Type B pancreatic cell (in vitro differentiated cells): Measurements from ENCODE around the gene RFX3. TPM values are rescaled to one million over a fixed set of nuclear protein-coding genes. Genes with fewer than 3 reads are reported as not detected.

Experiments
- DNase-seq: peaks from one replicate; pipeline ENCODE4 v3.0.0; 2021; ENCODE audit warnings: mixed read lengths; ENCODE audit not compliant: unreplicated experiment; ENCODE audit errors: extremely low spot score
- H3K27ac Mint-ChIP-seq: 2 replicates; pipeline ENCODE4 v1.8.0; 2021; ENCODE audit warnings: mild to moderate bottlenecking, mixed read lengths
- H3K27me3 Mint-ChIP-seq: 2 replicates; pipeline ENCODE4 v1.8.0; 2021; ENCODE audit warnings: mixed read lengths
- H3K36me3 Mint-ChIP-seq: 2 replicates; pipeline ENCODE4 v1.8.0; 2021; ENCODE audit warnings: mixed read lengths
- H3K4me1 Mint-ChIP-seq: one replicate; pipeline ENCODE4 v1.8.0; 2021; ENCODE audit warnings: mixed read lengths; ENCODE audit not compliant: unreplicated experiment
- H3K4me3 Mint-ChIP-seq: 2 replicates; pipeline ENCODE4 v1.8.0; 2021; ENCODE audit warnings: mild to moderate bottlenecking, mixed read lengths
- H3K9me3 Mint-ChIP-seq: 2 replicates; pipeline ENCODE4 v1.8.0; 2021; ENCODE audit warnings: mixed read lengths
- total RNA-seq: library from RNA; stranded (reverse); gene quantifications from 2 replicates; pipeline ENCODE4 v1.2.1, GENCODE V29; 2021; ENCODE audit warnings: low replicate concordance
- TF ChIP-seq, protein P1 (sequence below): fragments of 200-600 bp; sonication (generic); conservative IDR thresholded peaks from 2 replicates; pipeline ENCODE4 v1.5.0; 2021; ENCODE audit warnings: antibody characterized with exemption, mild to moderate bottlenecking

Gene RFX3
- total RNA-seq, 1 donor from 2014 or later: 42.5 TPM

DNA sequence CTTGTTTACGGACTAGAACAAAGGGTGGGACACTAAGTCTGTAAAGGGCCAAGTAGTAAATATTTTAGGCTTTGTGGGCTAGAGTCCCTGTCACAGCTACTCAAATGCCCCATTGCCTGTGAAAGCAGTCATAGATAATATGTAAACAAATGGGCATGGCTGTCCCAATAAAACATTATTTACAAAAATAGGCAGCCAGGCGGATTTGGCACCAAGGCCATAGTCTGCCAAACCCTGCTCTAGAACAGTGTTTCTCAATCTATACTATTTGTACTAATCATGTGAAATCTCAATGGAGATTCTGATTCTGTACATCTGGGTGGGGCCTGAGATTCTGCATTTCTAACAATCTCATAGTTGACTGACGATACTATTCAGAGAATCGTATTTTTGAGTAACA is 92.0 kb downstream of the RFX3 start:
- no peak overlapping the region for H3K27ac Mint-ChIP-seq

DNA sequence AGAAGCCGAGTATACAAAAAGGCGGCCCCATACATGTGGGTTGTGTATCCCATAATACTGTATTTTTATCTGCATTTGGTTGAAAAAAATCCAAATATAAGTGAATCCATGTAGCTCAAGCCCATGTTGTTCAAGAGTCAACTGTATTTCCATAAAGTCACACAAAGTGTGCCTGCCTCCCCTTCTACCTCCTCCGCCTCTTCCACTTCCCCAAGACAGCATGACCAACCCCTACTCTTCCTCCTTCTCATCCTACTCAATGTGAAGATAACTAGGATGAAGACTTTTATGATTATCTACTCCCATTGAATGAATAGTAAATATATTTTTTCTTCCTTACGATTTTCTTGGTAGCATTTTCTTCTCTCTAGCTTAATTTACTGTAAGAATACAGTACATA is 92.7 kb downstream of the RFX3 start:
- peaks cover 15% of the 10 kb centered on the region for H3K36me3 Mint-ChIP-seq
- H3K4me1 Mint-ChIP-seq: no peaks in the 10 kb centered on the region
- TF ChIP-seq, protein P1, sequence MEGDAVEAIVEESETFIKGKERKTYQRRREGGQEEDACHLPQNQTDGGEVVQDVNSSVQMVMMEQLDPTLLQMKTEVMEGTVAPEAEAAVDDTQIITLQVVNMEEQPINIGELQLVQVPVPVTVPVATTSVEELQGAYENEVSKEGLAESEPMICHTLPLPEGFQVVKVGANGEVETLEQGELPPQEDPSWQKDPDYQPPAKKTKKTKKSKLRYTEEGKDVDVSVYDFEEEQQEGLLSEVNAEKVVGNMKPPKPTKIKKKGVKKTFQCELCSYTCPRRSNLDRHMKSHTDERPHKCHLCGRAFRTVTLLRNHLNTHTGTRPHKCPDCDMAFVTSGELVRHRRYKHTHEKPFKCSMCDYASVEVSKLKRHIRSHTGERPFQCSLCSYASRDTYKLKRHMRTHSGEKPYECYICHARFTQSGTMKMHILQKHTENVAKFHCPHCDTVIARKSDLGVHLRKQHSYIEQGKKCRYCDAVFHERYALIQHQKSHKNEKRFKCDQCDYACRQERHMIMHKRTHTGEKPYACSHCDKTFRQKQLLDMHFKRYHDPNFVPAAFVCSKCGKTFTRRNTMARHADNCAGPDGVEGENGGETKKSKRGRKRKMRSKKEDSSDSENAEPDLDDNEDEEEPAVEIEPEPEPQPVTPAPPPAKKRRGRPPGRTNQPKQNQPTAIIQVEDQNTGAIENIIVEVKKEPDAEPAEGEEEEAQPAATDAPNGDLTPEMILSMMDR: no peak
- H3K27me3 Mint-ChIP-seq: no peaks in the 10 kb centered on the region
- H3K9me3 Mint-ChIP-seq: peaks cover 5% of the 10 kb centered on the region
- H3K4me3 Mint-ChIP-seq: no peak overlapping the region
- DNase-seq: no peak
- H3K27ac Mint-ChIP-seq: no peak overlapping the region

More for the DNA sequence above, 92.0 kb downstream of the RFX3 start:
- H3K9me3 Mint-ChIP-seq: peaks cover 5% of the 10 kb centered on the region
- DNase-seq: no peak
- TF ChIP-seq, protein P1: no peak
- H3K4me3 Mint-ChIP-seq: no peak overlapping the region
- H3K4me1 Mint-ChIP-seq: no peaks in the 10 kb centered on the region
- H3K36me3 Mint-ChIP-seq: peaks cover 15% of the 10 kb centered on the region
- H3K27me3 Mint-ChIP-seq: no peaks in the 10 kb centered on the region

DNA sequence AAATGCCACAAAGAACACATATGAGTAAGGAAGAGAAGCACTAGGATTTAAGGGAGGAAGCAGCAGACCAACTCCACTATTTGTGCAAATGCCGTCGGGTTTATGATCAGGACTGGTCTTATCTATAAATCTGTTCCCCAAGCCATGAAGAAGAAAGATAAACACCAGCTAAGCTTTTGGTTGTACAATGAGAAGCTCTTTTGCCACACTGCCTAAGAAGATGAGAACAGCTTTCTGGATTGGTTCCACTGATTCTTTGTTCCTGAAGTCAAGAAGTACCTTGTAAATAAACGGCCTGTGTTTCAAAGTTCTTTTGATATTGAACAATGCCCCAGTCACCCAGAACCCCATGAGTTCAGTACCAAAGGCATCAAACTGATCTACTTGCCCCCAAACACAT is 93.9 kb downstream of the RFX3 start:
- DNase-seq: no peak
- TF ChIP-seq, protein P1: no peak
- no peak overlapping the region for H3K4me3 Mint-ChIP-seq
- H3K9me3 Mint-ChIP-seq: peaks cover 7% of the 10 kb centered on the region
- H3K36me3 Mint-ChIP-seq: peaks cover 21% of the 10 kb centered on the region
- no peaks in the 10 kb centered on the region for H3K27me3 Mint-ChIP-seq
- H3K27ac Mint-ChIP-seq: no peak overlapping the region
- no peaks in the 10 kb centered on the region for H3K4me1 Mint-ChIP-seq

DNA sequence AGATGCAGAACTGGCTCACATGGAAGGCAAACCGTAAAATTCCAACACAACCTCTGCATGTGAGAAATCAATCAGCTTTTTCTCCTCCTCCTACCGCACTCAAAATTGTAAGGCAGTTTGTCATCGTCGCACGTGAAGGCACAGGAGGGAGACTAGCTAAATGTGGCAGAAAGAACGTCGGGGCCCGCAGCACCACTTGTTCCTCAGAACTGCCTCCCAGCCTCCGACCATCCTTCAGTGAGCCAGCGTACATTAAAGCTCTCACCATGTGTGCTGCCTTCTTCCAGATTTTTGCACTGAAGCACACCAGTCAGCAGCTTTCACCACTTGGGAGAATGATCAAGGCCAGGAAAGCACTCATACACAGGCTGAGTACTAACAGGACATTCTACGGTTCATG is 105.9 kb downstream of the RFX3 start:
- Mint-ChIP-seq H3K27me3 (no peaks in the 10 kb centered on the region), H3K27ac (no peak overlapping the region), H3K36me3 (peaks cover 7% of the 10 kb centered on the region), H3K9me3 (no peaks in the 10 kb centered on the region), H3K4me1 (no peaks in the 10 kb centered on the region), H3K4me3 (no peak overlapping the region)
- TF ChIP-seq, protein P1: no peak
- DNase-seq: no peak

GRCh38 chr9:3415906-3416305 is 109.9 kb downstream of the RFX3 start:
- Mint-ChIP-seq H3K27ac (no peak overlapping the region), H3K4me1 (no peaks in the 10 kb centered on the region), H3K9me3 (no peaks in the 10 kb centered on the region), H3K4me3 (no peak overlapping the region), H3K36me3 (peaks cover 6% of the 10 kb centered on the region), H3K27me3 (no peaks in the 10 kb centered on the region)
- TF ChIP-seq, protein P1: no peak
- no peak for DNase-seq

- H3K27me3 Mint-ChIP-seq: no peaks in the 10 kb centered on the region
- H3K9me3 Mint-ChIP-seq: no peaks in the 10 kb centered on the region
- no peak for DNase-seq
- peaks cover 3% of the 10 kb centered on the region for H3K36me3 Mint-ChIP-seq
- no peaks in the 10 kb centered on the region for H3K4me1 Mint-ChIP-seq
- H3K4me3 Mint-ChIP-seq: no peak overlapping the region
- H3K27ac Mint-ChIP-seq: no peak overlapping the region
- TF ChIP-seq, protein P1: no peak
Measured at GRCh38 chr9:3413984-3414383, 111.8 kb downstream of the RFX3 start.
